PC-3 (cell line): ENCODE results near the gene MINDY4B. TPM values are rescaled to one million over a fixed set of nuclear protein-coding genes. Genes with fewer than 3 reads are reported as not detected.

Experiments used
- ATAC-seq: fragments of 200-7000 bp; cut with Tn5 transposase; 2 replicates; pipeline ENCODE4 v1.9.1; 2020; ENCODE audit warnings: mild to moderate bottlenecking, moderate library complexity
- BruUV-seq: library from RNA; stranded (reverse); fragments of 400-500 nt; replicated peaks from 2 replicates; lab custom pipeline; 2021; lab: Mats Ljungman, UMichigan
- CTCF ChIA-PET: fragments of 300-600 bp; sonication (Branson Sonifier 250); formaldehyde crosslinking; loops from one replicate; lab custom pipeline; 2022; ENCODE audit warnings: antibody characterized with exemption; lab: Charles Lee
- POLR2A ChIA-PET: fragments of 300-600 bp; sonication (Branson Sonifier 250); formaldehyde crosslinking; loops from one replicate; lab custom pipeline; 2022; ENCODE audit warnings: antibody characterized with exemption; ENCODE audit not compliant: unreplicated experiment; lab: Charles Lee
- DNase-seq: peaks from one replicate; pipeline ENCODE4 v3.0.0-alpha.2; 2015
- H2AFZ ChIP-seq: fragments of 300-600 bp; sonication (generic); 2 replicates; pipeline ENCODE4 v1.6.0; 2016; ENCODE audit warnings: antibody characterized with exemption, low read length
- H3F3A ChIP-seq: fragments of 300-600 bp; sonication (generic); one replicate; pipeline ENCODE4 v1.6.0; 2017; ENCODE audit warnings: antibody characterized with exemption, low read length, control low read depth, mild to moderate bottlenecking; ENCODE audit not compliant: unreplicated experiment
- H3K27ac ChIP-seq: fragments of 300-600 bp; sonication (generic); 2 replicates; pipeline ENCODE4 v1.5.1; 2016; ENCODE audit warnings: mild to moderate bottlenecking, low read length
- H3K27me3 ChIP-seq: fragments of 300-600 bp; sonication (generic); 2 replicates; pipeline ENCODE4 v1.6.1; 2016; ENCODE audit warnings: low read length, mixed read lengths
- H3K36me3 ChIP-seq: fragments of 300-600 bp; sonication (generic); 2 replicates; pipeline ENCODE4 v1.6.1; 2016; ENCODE audit warnings: low read depth, mixed run types, low read length, mixed read lengths
- H3K4me1 ChIP-seq: fragments of 300-600 bp; sonication (generic); 2 replicates; pipeline ENCODE4 v1.5.1; 2016; ENCODE audit warnings: low read length; ENCODE audit not compliant: insufficient read depth
- H3K4me2 ChIP-seq: fragments of 300-600 bp; sonication (generic); 2 replicates; pipeline ENCODE4 v1.6.0; 2016; ENCODE audit warnings: low read length
- H3K4me3 ChIP-seq: fragments of 300-600 bp; sonication (generic); 2 replicates; pipeline ENCODE4 v1.5.1; 2016; ENCODE audit warnings: mild to moderate bottlenecking, low read length, mixed read lengths
- H3K79me2 ChIP-seq: fragments of 300-600 bp; sonication (generic); 2 replicates; pipeline ENCODE4 v1.6.1; 2017; ENCODE audit warnings: low read length, mixed read lengths
- H3K9ac ChIP-seq: fragments of 300-600 bp; sonication (generic); 2 replicates; pipeline ENCODE4 v1.6.0; 2016; ENCODE audit warnings: mild to moderate bottlenecking, low read length
- H3K9me2 ChIP-seq: fragments of 300-600 bp; sonication (generic); replicated peaks from 2 replicates; pipeline ENCODE4 v1.6.1; 2016; ENCODE audit warnings: mixed run types, low read length, mixed read lengths
- H3K9me3 ChIP-seq: fragments of 300-600 bp; sonication (generic); 2 replicates; pipeline ENCODE4 v1.6.1; 2016; ENCODE audit warnings: low read length, mixed read lengths
- H4K20me1 ChIP-seq: fragments of 300-600 bp; sonication (generic); 2 replicates; pipeline ENCODE4 v1.6.1; 2016; ENCODE audit warnings: low read length, mixed read lengths
- EZH2 ChIP-seq: fragments of 300-600 bp; sonication (generic); IDR thresholded peaks from one replicate; pipeline ENCODE4 v1.6.1; 2017; ENCODE audit warnings: antibody characterized with exemption, mild to moderate bottlenecking, low read length; ENCODE audit not compliant: unreplicated experiment
- EZH2phosphoT487 ChIP-seq: fragments of 300-600 bp; sonication (generic); IDR thresholded peaks from 2 replicates; pipeline ENCODE4 v1.6.1; 2018; ENCODE audit warnings: mild to moderate bottlenecking, antibody characterized with exemption, low read length, borderline replicate concordance
- intact Hi-C: fragments of 100-400 bp; cut with micrococcal nuclease; formaldehyde crosslinking; loops from 2 replicates; pipeline ENCODE4 v1.9.0; 2023
- total RNA-seq: library from RNA; depleted of rRNA; stranded (reverse); fragments of >200 nt; gene quantifications from 2 replicates; pipeline ENCODE4 v1.2.3, GENCODE V29; 2014
- TF ChIP-seq, protein P1 (sequence below): fragments of 300-600 bp; sonication (generic); conservative IDR thresholded peaks from 2 replicates; pipeline ENCODE4 v1.5.1; 2017; ENCODE audit warnings: antibody characterized with exemption, low read depth, mild to moderate bottlenecking, low read length

MINDY4B gene
- total RNA-seq, 1 experiment from 2014 or later = not detected

DNA sequence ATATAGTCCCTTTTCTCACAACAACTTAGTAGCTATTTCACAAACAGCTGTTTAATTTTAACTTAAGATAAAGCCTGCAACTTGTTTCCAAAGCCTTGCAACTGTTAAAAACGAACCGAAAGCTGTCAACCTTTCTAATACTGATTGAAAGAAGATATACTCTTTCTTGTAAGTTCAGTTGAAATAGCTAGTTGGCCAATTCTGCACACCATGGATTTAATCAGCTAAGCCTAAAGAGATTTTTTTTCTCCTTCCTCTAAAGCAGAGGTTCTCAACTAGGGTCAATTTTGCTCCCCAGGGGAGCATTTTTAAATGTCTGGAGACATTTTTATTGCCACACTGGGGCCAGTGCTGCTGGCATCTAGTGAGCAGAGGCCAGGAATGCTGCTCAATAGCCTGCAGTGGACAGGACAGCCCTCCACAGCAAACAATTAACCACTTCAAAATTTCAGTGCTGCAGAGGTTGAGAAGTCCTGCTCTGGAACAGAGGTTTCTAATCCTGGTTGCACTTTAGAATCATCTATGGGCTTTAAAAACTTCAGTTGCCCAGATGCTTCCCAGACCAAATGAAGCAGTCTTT is 26.2 kb downstream of the MINDY4B start:
- Histone ChIP-seq H2AFZ (no peak overlapping the region), H3K4me1 (no peaks in the 10 kb centered on the region), H3F3A (no peaks in the 10 kb centered on the region), H3K9me3 (no peaks in the 10 kb centered on the region), H3K36me3 (no peaks in the 10 kb centered on the region), H3K4me2 (no peak overlapping the region), H3K9me2 (no peaks in the 10 kb centered on the region), H3K9ac (no peak overlapping the region), H3K27ac (no peak overlapping the region), H3K4me3 (no peak overlapping the region), H3K79me2 (no peaks in the 10 kb centered on the region), H4K20me1 (no peaks in the 10 kb centered on the region), H3K27me3 (peaks cover 69% of the 10 kb centered on the region)
- ChIA-PET CTCF (no interaction called here), POLR2A (no interaction called here)
- intact Hi-C loops = no loop called here
- TF ChIP-seq, protein P1, sequence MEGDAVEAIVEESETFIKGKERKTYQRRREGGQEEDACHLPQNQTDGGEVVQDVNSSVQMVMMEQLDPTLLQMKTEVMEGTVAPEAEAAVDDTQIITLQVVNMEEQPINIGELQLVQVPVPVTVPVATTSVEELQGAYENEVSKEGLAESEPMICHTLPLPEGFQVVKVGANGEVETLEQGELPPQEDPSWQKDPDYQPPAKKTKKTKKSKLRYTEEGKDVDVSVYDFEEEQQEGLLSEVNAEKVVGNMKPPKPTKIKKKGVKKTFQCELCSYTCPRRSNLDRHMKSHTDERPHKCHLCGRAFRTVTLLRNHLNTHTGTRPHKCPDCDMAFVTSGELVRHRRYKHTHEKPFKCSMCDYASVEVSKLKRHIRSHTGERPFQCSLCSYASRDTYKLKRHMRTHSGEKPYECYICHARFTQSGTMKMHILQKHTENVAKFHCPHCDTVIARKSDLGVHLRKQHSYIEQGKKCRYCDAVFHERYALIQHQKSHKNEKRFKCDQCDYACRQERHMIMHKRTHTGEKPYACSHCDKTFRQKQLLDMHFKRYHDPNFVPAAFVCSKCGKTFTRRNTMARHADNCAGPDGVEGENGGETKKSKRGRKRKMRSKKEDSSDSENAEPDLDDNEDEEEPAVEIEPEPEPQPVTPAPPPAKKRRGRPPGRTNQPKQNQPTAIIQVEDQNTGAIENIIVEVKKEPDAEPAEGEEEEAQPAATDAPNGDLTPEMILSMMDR = no peak
- TF ChIP-seq EZH2 (no peak), EZH2phosphoT487 (no peak)
- no TSS peak for BruUV-seq
- DNase-seq = no peak
- ATAC-seq = no peak

DNA sequence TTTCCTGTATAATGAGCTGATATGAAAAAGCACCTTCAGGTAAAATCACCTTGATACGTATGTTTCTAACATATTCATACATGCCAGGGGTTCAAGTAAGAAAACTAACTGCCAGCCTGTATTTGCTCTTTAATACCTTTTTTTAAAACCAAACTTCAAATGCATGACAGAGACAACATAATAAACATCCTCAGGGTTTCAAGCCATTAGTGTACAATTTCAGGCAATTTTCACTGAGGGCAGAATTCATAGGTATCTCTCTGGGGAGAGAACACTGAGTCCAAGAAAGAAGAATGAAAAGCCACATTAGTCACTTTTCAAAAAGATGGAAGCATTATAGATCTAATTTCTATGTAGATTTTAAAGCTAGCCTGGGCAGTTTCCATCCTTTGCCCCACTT is 26.9 kb downstream of the MINDY4B start:
- H3K9ac ChIP-seq = no peak overlapping the region
- ChIA-PET POLR2A (no interaction called here), CTCF (no interaction called here)
- BruUV-seq = no TSS peak
- H3K36me3 ChIP-seq = no peaks in the 10 kb centered on the region
- no peak overlapping the region for H3K4me2 ChIP-seq
- H3K4me1 ChIP-seq = no peaks in the 10 kb centered on the region
- H3K27me3 ChIP-seq = peaks cover 61% of the 10 kb centered on the region
- H2AFZ ChIP-seq = no peak overlapping the region
- H3K9me2 ChIP-seq = no peaks in the 10 kb centered on the region
- DNase-seq = no peak
- no peak for ATAC-seq
- no peaks in the 10 kb centered on the region for H3K9me3 ChIP-seq
- H3K79me2 ChIP-seq = no peaks in the 10 kb centered on the region
- intact Hi-C loops = no loop called here
- H3K4me3 ChIP-seq = no peak overlapping the region
- H3K27ac ChIP-seq = no peak overlapping the region
- no peaks in the 10 kb centered on the region for H3F3A ChIP-seq
- H4K20me1 ChIP-seq = no peaks in the 10 kb centered on the region
- no peak for TF ChIP-seq EZH2
- TF ChIP-seq, protein P1 = no peak
- no peak for TF ChIP-seq EZH2phosphoT487

DNA sequence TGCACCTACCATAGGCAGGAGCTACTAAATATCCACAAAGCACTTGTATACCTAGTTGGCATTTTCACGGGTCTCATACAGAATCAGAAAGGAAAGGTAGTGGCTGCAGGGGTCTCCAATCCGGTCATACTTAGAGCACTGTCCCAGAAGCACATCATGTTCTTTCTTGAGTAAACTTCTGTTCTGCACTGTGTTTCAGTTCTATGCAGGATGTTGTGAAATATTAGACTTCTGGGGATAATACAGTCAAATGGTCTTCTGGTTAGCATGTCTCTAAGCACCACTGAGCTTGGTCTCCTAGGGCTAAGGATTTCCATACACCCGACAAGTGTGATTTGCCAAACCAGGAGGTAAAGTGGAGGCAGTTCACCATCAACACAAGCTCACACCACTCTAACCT is 27.9 kb downstream of the MINDY4B start:
- H3K27ac ChIP-seq = no peak overlapping the region
- no peak overlapping the region for H3K9ac ChIP-seq
- no TSS peak for BruUV-seq
- no peaks in the 10 kb centered on the region for H3F3A ChIP-seq
- H4K20me1 ChIP-seq = no peaks in the 10 kb centered on the region
- POLR2A ChIA-PET = no interaction called here
- H3K79me2 ChIP-seq = no peaks in the 10 kb centered on the region
- ATAC-seq (no peak), DNase-seq (no peak)
- TF ChIP-seq EZH2phosphoT487 (no peak), EZH2 (no peak)
- TF ChIP-seq, protein P1 = no peak
- no peaks in the 10 kb centered on the region for H3K4me1 ChIP-seq
- H3K4me3 ChIP-seq = no peak overlapping the region
- peaks cover 56% of the 10 kb centered on the region for H3K27me3 ChIP-seq
- no peaks in the 10 kb centered on the region for H3K36me3 ChIP-seq
- no peaks in the 10 kb centered on the region for H3K9me2 ChIP-seq
- intact Hi-C loops = no loop called here
- H3K9me3 ChIP-seq = no peaks in the 10 kb centered on the region
- CTCF ChIA-PET = no interaction called here
- H3K4me2 ChIP-seq = no peak overlapping the region
- H2AFZ ChIP-seq = no peak overlapping the region
